WTC11 (cell line): ENCODE measurements around the gene SLC25A10. TPM values are rescaled to one million over a fixed set of nuclear protein-coding genes. Genes with fewer than 3 reads are reported as not detected.
A peak's percentile ranks its signal among the peaks of the same experiment; 100 is the strongest.
"Not testable (repeated sequence)": the region's sequence is repeated elsewhere in the genome, so short reads cannot be mapped to it uniquely, and the experiment has no call there.

Experiments used
- ATAC-seq: fragments of 200-7000 bp; cut with Tn5 transposase; 2 replicates; pipeline ENCODE4 v1.10.0; 2021; ENCODE audit warnings: mild to moderate bottlenecking, moderate library complexity
- CTCF ChIA-PET: fragments of 300-600 bp; sonication (Branson Sonifier 250); formaldehyde crosslinking; loops from one replicate; lab custom pipeline; 2021; ENCODE audit warnings: antibody characterized with exemption; lab: Charles Lee
- POLR2A ChIA-PET: fragments of 350-600 bp; sonication (Branson Sonifier 250); formaldehyde crosslinking; loops from one replicate; lab custom pipeline; 2021; ENCODE audit warnings: antibody characterized with exemption; lab: Charles Lee
- DNase-seq: peaks from one replicate; pipeline ENCODE4 v3.0.0; 2021; ENCODE audit warnings: low spot score
- H3K27ac Mint-ChIP-seq: 2 replicates; pipeline ENCODE4 v1.8.0; 2021; ENCODE audit warnings: mixed read lengths
- H3K27me3 Mint-ChIP-seq: 2 replicates; pipeline ENCODE4 v1.8.0; 2021; ENCODE audit warnings: low read depth, mild to moderate bottlenecking, moderate library complexity, mixed read lengths
- H3K36me3 Mint-ChIP-seq: 2 replicates; pipeline ENCODE4 v1.8.0; 2021; ENCODE audit warnings: mixed read lengths
- H3K4me1 Mint-ChIP-seq: 2 replicates; pipeline ENCODE4 v1.8.0; 2022; ENCODE audit warnings: mixed read lengths
- H3K4me3 Mint-ChIP-seq: 2 replicates; pipeline ENCODE4 v1.8.0; 2021; ENCODE audit warnings: mild to moderate bottlenecking, moderate library complexity, mixed read lengths
- H3K9me3 Mint-ChIP-seq: 2 replicates; pipeline ENCODE4 v1.8.0; 2021; ENCODE audit warnings: mixed read lengths
- CBFB ChIP-seq: sonication (generic); formaldehyde crosslinking; IDR thresholded peaks from 2 replicates; pipeline ENCODE4 v1.8.1; 2022; ENCODE audit warnings: mild to moderate bottlenecking, low read depth, missing genetic modification reagents
- GABPB1 ChIP-seq: sonication (generic); formaldehyde crosslinking; IDR thresholded peaks from 2 replicates; pipeline ENCODE4 v1.8.1; 2023; ENCODE audit warnings: mild to moderate bottlenecking, missing genetic modification reagents
- NFYB ChIP-seq: sonication (generic); formaldehyde crosslinking; conservative IDR thresholded peaks from 2 replicates; pipeline ENCODE4 v1.8.0; 2022; ENCODE audit warnings: low read depth, missing genetic modification reagents
- NR1H2 ChIP-seq: sonication (generic); formaldehyde crosslinking; IDR thresholded peaks from 2 replicates; pipeline ENCODE4 v1.9.0; 2021; ENCODE audit warnings: mild to moderate bottlenecking, moderate library complexity, missing genetic modification reagents
- PRRX2 ChIP-seq: fragments of 250-450 bp; sonication (Bioruptor Pico); IDR thresholded peaks from 2 replicates; pipeline ENCODE4 v1.8.0; 2021; ENCODE audit warnings: mild to moderate bottlenecking
- RORB ChIP-seq: fragments of 250-450 bp; sonication (Bioruptor Pico); IDR thresholded peaks from 2 replicates; pipeline ENCODE4 v1.9.0; 2021; ENCODE audit warnings: mild to moderate bottlenecking
- SP1 ChIP-seq: sonication (generic); formaldehyde crosslinking; conservative IDR thresholded peaks from 2 replicates; pipeline ENCODE4 v1.8.1; 2022; ENCODE audit warnings: missing genetic modification reagents
- TEAD1 ChIP-seq: sonication (generic); formaldehyde crosslinking; IDR thresholded peaks from 2 replicates; pipeline ENCODE4 v1.8.0; 2022; ENCODE audit warnings: mild to moderate bottlenecking, missing genetic modification reagents
- ZBTB21 ChIP-seq: sonication (generic); formaldehyde crosslinking; IDR thresholded peaks from 2 replicates; pipeline ENCODE4 v1.8.1; 2023; ENCODE audit warnings: mild to moderate bottlenecking, missing genetic modification reagents, borderline replicate concordance
- ZNF121 ChIP-seq: sonication (generic); formaldehyde crosslinking; IDR thresholded peaks from 2 replicates; pipeline ENCODE4 v1.8.0; 2023; ENCODE audit warnings: missing genetic modification reagents
- ZNF263 ChIP-seq: sonication (generic); formaldehyde crosslinking; IDR thresholded peaks from 2 replicates; pipeline ENCODE4 v1.8.1; 2022; ENCODE audit warnings: low read depth, mild to moderate bottlenecking, moderate library complexity, missing genetic modification reagents
- ZNF317 ChIP-seq: sonication (generic); formaldehyde crosslinking; IDR thresholded peaks from 2 replicates; pipeline ENCODE4 v1.8.1; 2023; ENCODE audit warnings: low read depth, mild to moderate bottlenecking, moderate library complexity, missing genetic modification reagents, borderline replicate concordance
- ZNF396 ChIP-seq: fragments of 250-450 bp; sonication (Bioruptor Pico); IDR thresholded peaks from 2 replicates; pipeline ENCODE4 v1.8.0; 2021; ENCODE audit warnings: mild to moderate bottlenecking, moderate library complexity, borderline replicate concordance
- total RNA-seq: library from RNA; stranded (reverse); gene quantifications from 3 replicates; pipeline ENCODE4 v1.2.3, GENCODE V29; 2021
- TF ChIP-seq, protein P1 (sequence below): sonication (generic); formaldehyde crosslinking; IDR thresholded peaks from 2 replicates; pipeline ENCODE4 v1.8.1; 2023; ENCODE audit warnings: mild to moderate bottlenecking, missing genetic modification reagents, borderline replicate concordance
- TF ChIP-seq, protein P2 (sequence below): fragments of 200-600 bp; IDR thresholded peaks from 2 replicates; pipeline ENCODE4 v1.8.0; 2022; ENCODE audit warnings: antibody characterized with exemption
- TF ChIP-seq, protein P3 (sequence below): sonication (generic); formaldehyde crosslinking; IDR thresholded peaks from 2 replicates; pipeline ENCODE4 v1.8.1; 2022; ENCODE audit warnings: mild to moderate bottlenecking, missing genetic modification reagents, moderate library complexity, borderline replicate concordance
- TF ChIP-seq, protein P4 (sequence below): sonication (generic); formaldehyde crosslinking; IDR thresholded peaks from 2 replicates; pipeline ENCODE4 v1.8.0; 2022; ENCODE audit warnings: mild to moderate bottlenecking, missing genetic modification reagents
- TF ChIP-seq, protein P5 (sequence below): sonication (generic); formaldehyde crosslinking; IDR thresholded peaks from 2 replicates; pipeline ENCODE4 v1.8.1; 2022; ENCODE audit warnings: low read depth, mild to moderate bottlenecking, moderate library complexity, missing genetic modification reagents, borderline replicate concordance
- TF ChIP-seq, protein P6 (sequence below): fragments of 250-450 bp; sonication (Bioruptor Pico); IDR thresholded peaks from 2 replicates; pipeline ENCODE4 v1.8.0; 2021; ENCODE audit warnings: mild to moderate bottlenecking

Gene SLC25A10
- total RNA-seq, 1 experiment from 2014 or later, result 38.7 TPM

DNA sequence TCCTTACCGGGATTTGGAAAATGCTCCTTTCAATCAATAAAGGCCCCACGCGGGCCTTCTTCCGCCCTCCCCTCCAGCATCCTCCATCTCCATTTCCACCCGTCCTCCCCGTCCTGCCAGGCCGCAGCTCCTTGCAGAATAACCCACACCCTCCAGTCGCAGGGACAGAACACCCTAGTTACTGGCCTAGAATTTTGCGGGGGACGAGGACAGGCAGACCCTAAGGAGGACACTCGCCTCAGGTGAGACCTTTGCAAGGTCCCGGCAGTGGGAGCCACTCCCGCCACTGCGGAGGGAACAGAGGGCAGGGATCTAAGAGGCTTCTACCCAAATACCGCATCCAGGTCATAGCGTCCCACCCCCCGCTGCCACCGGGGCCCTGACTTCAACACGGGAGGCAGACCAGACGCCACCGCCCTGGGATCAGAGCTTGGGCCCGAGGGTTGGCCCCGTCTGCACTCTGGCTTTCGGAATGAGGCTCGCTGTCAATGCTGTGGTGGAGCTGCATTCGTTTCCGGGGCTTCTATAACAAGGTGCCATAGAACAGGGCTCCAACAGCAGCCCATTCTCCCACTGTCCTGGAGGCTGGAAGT, 26.8 kb downstream of the SLC25A10 start (continued):
- TF ChIP-seq, protein P1, sequence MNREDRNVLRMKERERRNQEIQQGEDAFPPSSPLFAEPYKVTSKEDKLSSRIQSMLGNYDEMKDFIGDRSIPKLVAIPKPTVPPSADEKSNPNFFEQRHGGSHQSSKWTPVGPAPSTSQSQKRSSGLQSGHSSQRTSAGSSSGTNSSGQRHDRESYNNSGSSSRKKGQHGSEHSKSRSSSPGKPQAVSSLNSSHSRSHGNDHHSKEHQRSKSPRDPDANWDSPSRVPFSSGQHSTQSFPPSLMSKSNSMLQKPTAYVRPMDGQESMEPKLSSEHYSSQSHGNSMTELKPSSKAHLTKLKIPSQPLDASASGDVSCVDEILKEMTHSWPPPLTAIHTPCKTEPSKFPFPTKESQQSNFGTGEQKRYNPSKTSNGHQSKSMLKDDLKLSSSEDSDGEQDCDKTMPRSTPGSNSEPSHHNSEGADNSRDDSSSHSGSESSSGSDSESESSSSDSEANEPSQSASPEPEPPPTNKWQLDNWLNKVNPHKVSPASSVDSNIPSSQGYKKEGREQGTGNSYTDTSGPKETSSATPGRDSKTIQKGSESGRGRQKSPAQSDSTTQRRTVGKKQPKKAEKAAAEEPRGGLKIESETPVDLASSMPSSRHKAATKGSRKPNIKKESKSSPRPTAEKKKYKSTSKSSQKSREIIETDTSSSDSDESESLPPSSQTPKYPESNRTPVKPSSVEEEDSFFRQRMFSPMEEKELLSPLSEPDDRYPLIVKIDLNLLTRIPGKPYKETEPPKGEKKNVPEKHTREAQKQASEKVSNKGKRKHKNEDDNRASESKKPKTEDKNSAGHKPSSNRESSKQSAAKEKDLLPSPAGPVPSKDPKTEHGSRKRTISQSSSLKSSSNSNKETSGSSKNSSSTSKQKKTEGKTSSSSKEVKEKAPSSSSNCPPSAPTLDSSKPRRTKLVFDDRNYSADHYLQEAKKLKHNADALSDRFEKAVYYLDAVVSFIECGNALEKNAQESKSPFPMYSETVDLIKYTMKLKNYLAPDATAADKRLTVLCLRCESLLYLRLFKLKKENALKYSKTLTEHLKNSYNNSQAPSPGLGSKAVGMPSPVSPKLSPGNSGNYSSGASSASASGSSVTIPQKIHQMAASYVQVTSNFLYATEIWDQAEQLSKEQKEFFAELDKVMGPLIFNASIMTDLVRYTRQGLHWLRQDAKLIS (CRISPR knock-in tag), result no peak
- TF ChIP-seq GABPB1 (CRISPR knock-in tag), result no peak
- TF ChIP-seq ZNF263, result no peak
- TF ChIP-seq ZBTB21 (CRISPR knock-in tag), result no peak
- no peak for TF ChIP-seq CBFB (CRISPR knock-in tag)

DNA sequence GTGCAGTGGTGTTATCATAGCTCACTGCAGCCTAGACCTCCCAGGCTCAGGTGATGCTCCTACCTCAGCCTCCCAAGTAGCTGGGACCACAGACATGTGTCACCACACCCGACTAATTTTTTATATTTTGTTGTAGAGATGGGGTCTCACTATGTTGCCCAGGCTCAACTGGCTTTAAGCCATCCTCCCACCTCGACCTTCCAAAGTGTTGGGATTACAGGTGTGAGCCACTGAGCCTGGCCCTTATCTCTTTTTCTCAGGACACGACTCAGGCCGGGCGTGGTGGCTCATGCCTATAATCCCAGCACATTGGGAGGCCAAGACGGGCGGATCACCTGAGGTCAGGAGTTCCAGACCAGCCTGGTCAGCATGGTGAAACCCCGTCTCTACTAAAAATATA, 27.5 kb downstream of the SLC25A10 start:
- CTCF ChIA-PET, result interaction anchor here (1.5 kb wide), 1 partner anchor 86 kb away, joined by 3 read pairs; no protein-coding TSS in a partner anchor
- not testable (repeated sequence) for H3K27me3 Mint-ChIP-seq

DNA sequence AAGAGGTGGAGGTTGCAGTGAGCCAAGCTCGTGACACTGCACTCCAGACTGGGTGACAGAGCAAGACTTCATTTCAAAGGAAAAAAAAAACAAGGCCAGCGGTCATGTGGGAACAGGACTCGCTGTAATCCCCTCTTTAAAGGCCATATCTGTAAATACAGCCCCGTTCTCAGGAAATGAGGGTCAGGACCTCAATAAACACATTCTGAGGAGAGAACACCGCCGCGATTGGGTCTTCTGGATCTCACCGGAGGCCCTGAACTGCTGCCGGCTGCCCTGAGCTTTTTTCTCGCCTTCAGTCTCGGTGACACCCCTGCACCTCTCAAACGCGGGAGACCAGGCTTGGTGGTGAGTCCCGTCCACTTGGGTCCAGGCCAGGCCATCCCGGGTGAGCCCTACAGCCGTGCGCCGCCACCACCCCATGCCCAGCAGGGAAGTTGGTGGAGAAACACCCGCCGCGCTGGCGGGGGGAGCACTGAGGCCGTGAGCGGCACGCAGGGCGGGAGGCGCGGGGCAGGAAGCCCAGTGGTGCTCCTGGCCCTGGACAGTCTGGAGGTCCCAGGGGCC, 28.4 kb downstream of the SLC25A10 start:
- no peaks in the 10 kb centered on the region for H3K9me3 Mint-ChIP-seq
- peaks cover 3% of the 10 kb centered on the region; the same call in 1 of the 2 replicates for H3K4me1 Mint-ChIP-seq
- no peaks in the 10 kb centered on the region for H3K27me3 Mint-ChIP-seq
- no peak for DNase-seq
- POLR2A ChIA-PET, result no interaction called here
- H3K36me3 Mint-ChIP-seq, result no peaks in the 10 kb centered on the region
- TF ChIP-seq, protein P2, sequence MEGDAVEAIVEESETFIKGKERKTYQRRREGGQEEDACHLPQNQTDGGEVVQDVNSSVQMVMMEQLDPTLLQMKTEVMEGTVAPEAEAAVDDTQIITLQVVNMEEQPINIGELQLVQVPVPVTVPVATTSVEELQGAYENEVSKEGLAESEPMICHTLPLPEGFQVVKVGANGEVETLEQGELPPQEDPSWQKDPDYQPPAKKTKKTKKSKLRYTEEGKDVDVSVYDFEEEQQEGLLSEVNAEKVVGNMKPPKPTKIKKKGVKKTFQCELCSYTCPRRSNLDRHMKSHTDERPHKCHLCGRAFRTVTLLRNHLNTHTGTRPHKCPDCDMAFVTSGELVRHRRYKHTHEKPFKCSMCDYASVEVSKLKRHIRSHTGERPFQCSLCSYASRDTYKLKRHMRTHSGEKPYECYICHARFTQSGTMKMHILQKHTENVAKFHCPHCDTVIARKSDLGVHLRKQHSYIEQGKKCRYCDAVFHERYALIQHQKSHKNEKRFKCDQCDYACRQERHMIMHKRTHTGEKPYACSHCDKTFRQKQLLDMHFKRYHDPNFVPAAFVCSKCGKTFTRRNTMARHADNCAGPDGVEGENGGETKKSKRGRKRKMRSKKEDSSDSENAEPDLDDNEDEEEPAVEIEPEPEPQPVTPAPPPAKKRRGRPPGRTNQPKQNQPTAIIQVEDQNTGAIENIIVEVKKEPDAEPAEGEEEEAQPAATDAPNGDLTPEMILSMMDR, result no peak
- no peak for TF ChIP-seq ZNF396
- TF ChIP-seq TEAD1 (CRISPR knock-in tag), result no peak
- TF ChIP-seq, protein P3, sequence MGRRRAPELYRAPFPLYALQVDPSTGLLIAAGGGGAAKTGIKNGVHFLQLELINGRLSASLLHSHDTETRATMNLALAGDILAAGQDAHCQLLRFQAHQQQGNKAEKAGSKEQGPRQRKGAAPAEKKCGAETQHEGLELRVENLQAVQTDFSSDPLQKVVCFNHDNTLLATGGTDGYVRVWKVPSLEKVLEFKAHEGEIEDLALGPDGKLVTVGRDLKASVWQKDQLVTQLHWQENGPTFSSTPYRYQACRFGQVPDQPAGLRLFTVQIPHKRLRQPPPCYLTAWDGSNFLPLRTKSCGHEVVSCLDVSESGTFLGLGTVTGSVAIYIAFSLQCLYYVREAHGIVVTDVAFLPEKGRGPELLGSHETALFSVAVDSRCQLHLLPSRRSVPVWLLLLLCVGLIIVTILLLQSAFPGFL, result no peak
- H3K27ac Mint-ChIP-seq, result no peak overlapping the region
- CTCF ChIA-PET, result interaction anchor here (0.8 kb wide), 1 partner anchor 280 kb away, joined by 4 read pairs; no protein-coding TSS in a partner anchor
- ATAC-seq, result no peak
- no peak overlapping the region for H3K4me3 Mint-ChIP-seq

More for the DNA sequence above, 27.5 kb downstream of the SLC25A10 start:
- POLR2A ChIA-PET, H3K4me1 Mint-ChIP-seq, H3K36me3 Mint-ChIP-seq, DNase-seq, ATAC-seq, H3K4me3 Mint-ChIP-seq, H3K27ac Mint-ChIP-seq, H3K9me3 Mint-ChIP-seq: not testable (repeated sequence)

DNA sequence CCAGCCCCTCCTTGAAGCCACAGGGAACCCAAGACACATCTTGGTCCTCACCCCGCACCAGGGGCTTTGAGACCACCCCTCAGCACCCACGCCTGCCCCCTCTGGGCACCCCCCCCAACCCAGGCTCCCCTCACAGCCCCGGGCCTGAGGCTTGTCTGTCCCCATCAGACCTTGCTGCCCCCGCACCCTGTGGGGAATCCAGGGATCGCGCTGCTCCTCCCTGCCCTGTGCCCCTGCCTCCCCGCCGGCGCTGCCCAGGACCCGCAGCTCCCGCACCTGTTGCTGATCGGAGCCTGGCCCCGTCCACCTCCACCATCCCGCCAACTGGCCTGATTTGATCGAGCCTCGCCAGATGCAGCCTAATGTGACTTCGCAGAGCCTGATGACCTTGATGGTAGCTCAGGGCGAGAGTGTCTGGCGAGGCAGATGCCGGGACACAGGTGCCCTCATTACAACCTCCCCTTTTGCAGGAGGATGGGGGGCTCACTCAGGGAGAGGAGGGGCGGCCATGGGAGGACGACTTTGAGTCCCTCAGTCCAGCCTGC, 29.0 kb downstream of the SLC25A10 start:
- DNase-seq (no peak), ATAC-seq (peak; percentile 47)
- ChIA-PET CTCF (no interaction called here), POLR2A (no interaction called here)
- Mint-ChIP-seq H3K9me3 (no peaks in the 10 kb centered on the region), H3K27me3 (no peaks in the 10 kb centered on the region), H3K4me3 (no peak overlapping the region), H3K4me1 (no peaks in the 10 kb centered on the region), H3K36me3 (no peaks in the 10 kb centered on the region), H3K27ac (no peak overlapping the region)
- TF ChIP-seq, protein P4, sequence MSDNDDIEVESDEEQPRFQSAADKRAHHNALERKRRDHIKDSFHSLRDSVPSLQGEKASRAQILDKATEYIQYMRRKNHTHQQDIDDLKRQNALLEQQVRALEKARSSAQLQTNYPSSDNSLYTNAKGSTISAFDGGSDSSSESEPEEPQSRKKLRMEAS (CRISPR knock-in tag), result no peak
- TF ChIP-seq PRRX2 (CRISPR knock-in tag) (no peak), RORB (CRISPR knock-in tag) (no peak), NR1H2 (no peak), SP1 (no peak), NFYB (CRISPR knock-in tag) (no peak), ZNF121 (CRISPR knock-in tag) (no peak), ZNF317 (CRISPR knock-in tag) (no peak)
- TF ChIP-seq, protein P5, sequence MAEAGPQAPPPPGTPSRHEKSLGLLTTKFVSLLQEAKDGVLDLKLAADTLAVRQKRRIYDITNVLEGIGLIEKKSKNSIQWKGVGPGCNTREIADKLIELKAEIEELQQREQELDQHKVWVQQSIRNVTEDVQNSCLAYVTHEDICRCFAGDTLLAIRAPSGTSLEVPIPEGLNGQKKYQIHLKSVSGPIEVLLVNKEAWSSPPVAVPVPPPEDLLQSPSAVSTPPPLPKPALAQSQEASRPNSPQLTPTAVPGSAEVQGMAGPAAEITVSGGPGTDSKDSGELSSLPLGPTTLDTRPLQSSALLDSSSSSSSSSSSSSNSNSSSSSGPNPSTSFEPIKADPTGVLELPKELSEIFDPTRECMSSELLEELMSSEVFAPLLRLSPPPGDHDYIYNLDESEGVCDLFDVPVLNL, result no peak
- TF ChIP-seq, protein P6, sequence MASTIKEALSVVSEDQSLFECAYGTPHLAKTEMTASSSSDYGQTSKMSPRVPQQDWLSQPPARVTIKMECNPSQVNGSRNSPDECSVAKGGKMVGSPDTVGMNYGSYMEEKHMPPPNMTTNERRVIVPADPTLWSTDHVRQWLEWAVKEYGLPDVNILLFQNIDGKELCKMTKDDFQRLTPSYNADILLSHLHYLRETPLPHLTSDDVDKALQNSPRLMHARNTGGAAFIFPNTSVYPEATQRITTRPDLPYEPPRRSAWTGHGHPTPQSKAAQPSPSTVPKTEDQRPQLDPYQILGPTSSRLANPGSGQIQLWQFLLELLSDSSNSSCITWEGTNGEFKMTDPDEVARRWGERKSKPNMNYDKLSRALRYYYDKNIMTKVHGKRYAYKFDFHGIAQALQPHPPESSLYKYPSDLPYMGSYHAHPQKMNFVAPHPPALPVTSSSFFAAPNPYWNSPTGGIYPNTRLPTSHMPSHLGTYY, result no peak
